GM10248 (cell line): ENCODE measurements around the gene NOTCH1.

ENCODE experiments used
- CTCF ChIA-PET: fragments of 300-600 bp; sonication (Branson Sonifier 250); formaldehyde crosslinking; extraction: SDS; loops from one replicate; lab custom pipeline; 2021; ENCODE audit warnings: antibody characterized with exemption; lab: Yijun Ruan, JAX
- POLR2A ChIA-PET: fragments of 350-650 bp; sonication (Branson Sonifier 250); formaldehyde crosslinking; extraction: SDS; loops from one replicate; lab custom pipeline; 2020; ENCODE audit warnings: antibody characterized with exemption; lab: Yijun Ruan, JAX
- DNase-seq: peaks from one replicate; pipeline ENCODE4 v3.0.0; 2012; ENCODE audit errors: extremely low spot score
- CTCF ChIP-seq: IDR thresholded peaks from 2 replicates; pipeline ENCODE4 v1.5.1; 2012; ENCODE audit warnings: mild to moderate bottlenecking, low read depth; ENCODE audit errors: extremely low read depth, missing control alignments, control extremely low read depth

Gene NOTCH1

GRCh38 chr9:136519263-136520052, 26.4 kb downstream of the NOTCH1 start:
- no peak for DNase-seq
- ChIA-PET CTCF (interaction anchor here (1.2 kb wide), 1 partner anchor 30 kb away, joined by 3 read pairs; no protein-coding TSS in a partner anchor), POLR2A (no interaction called here)
- no peak for TF ChIP-seq CTCF

DNA sequence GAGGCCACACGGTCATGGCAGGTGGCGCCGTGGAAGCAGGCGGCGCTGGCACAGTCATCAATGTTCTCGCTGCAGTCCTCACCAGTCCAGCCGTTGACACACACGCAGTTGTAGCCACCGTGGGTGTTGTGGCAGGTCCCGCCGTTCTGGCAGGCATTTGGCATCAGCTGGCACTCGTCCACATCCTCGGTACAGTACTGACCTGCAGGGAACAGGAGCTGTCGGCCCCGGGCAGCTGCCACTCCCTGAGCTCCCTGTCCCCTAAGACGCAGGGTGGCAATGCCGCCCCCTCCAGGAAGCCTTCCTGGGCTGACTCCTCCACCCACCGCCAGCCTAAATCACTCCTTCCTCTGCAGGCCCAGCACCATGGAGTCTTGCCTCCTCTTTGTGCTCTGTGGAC, 27.2 kb downstream of the NOTCH1 start:
- ChIA-PET POLR2A (no interaction called here), CTCF (interaction anchor here (0.9 kb wide), 1 partner anchor 14 kb away, joined by 3 read pairs; no protein-coding TSS in a partner anchor)
- DNase-seq, result no peak
- TF ChIP-seq CTCF, result no peak

DNA sequence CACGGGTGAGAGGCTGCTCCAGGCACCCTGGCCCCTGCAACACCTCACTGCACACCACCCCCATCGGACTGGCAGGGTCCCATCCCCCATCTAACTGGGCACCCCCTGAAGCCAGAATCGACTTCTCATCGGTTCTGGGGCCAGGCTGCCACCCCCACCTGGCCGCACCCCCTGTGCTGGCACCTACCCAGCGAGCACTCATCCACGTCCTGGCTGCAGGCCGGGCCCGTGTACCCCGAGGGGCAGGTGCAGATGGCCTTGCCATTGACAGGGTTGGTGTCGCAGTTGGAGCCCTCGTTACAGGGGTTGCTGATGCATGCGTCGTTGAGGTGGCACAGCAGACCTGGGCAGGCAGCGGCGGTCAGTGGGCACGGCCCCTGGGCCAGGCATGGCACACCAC, 27.9 kb downstream of the NOTCH1 start:
- DNase-seq, result no peak
- TF ChIP-seq CTCF, result no peak
- ChIA-PET CTCF (interaction anchor here (0.9 kb wide), 1 partner anchor 15 kb away, joined by 3 read pairs; no protein-coding TSS in a partner anchor), POLR2A (no interaction called here)

- CTCF ChIA-PET, result no interaction called here
- POLR2A ChIA-PET, result no interaction called here
- DNase-seq, result no peak
- no peak for TF ChIP-seq CTCF
Observed at GRCh38 chr9:136517012-136517743, 28.7 kb downstream of the NOTCH1 start.

- no peak for DNase-seq
- no peak for TF ChIP-seq CTCF
- ChIA-PET POLR2A (no interaction called here), CTCF (no interaction called here)
Observed at GRCh38 chr9:136516191-136516654, 29.6 kb downstream of the NOTCH1 start.

- no peak for DNase-seq
- no peak for TF ChIP-seq CTCF
- ChIA-PET CTCF (no interaction called here), POLR2A (no interaction called here)
Observed at GRCh38 chr9:136515276-136515675, 30.6 kb downstream of the NOTCH1 start.
